Esophagus muscularis mucosa (tissue), 4 donors: ENCODE results near the gene IKZF4. TPM values are rescaled to one million over a fixed set of nuclear protein-coding genes. Genes with fewer than 3 reads are reported as not detected.
A peak's percentile ranks its signal among the peaks of the same experiment; 100 is the strongest.

ENCODE experiments used
- DNase-seq: peaks from one replicate; pipeline ENCODE4 v3.0.0-alpha.2; 2017; ENCODE audit errors: extremely low spot score
- H3K27ac ChIP-seq, 4 donors: fragments of 200-600 bp; sonication (generic); replicated peaks in 1 of 4; 1 replicate in 3 of 4; 2 replicates in 1 of 4; pipeline ENCODE4 v1.5.1; 2016 to 2019; ENCODE audit warnings: mild to moderate bottlenecking in 1 of 4
- H3K27me3 ChIP-seq, 4 donors: fragments of 200-600 bp; sonication (generic); one replicate each; pipeline versions ENCODE4 v1.5.1 to v1.6.0; 2016 to 2019
- H3K36me3 ChIP-seq, 4 donors: fragments of 200-600 bp; sonication (generic); one replicate each; pipeline ENCODE4 v1.5.1; 2016 to 2019
- H3K4me1 ChIP-seq, 4 donors: fragments of 200-600 bp; sonication (generic); one replicate each; pipeline ENCODE4 v1.5.1; 2016 to 2019
- H3K4me3 ChIP-seq, 4 donors: fragments of 200-600 bp; sonication (generic); 1 replicate in 2 of 4; 2 replicates in 2 of 4; pipeline ENCODE4 v1.5.1; 2016 to 2019; ENCODE audit warnings: mild to moderate bottlenecking in 4 of 4, moderate library complexity in 1 of 4
- H3K9me3 ChIP-seq, 4 donors: fragments of 200-600 bp; sonication (generic); 1 replicate in 3 of 4; 2 replicates in 1 of 4; pipeline ENCODE4 v1.5.1; 2016 to 2019
- EP300 ChIP-seq: sonication (generic); formaldehyde crosslinking; IDR thresholded peaks from one replicate; pipeline ENCODE4 v1.6.1; 2017; ENCODE audit warnings: antibody characterized with exemption
- POLR2A ChIP-seq: fragments of 450-650 bp; IDR thresholded peaks from one replicate; pipeline ENCODE4 v1.6.1; 2017; ENCODE audit warnings: antibody characterized with exemption, moderate library complexity, mild to moderate bottlenecking, low read depth
- POLR2AphosphoS5 ChIP-seq, 2 donors: sonication (generic); formaldehyde crosslinking; IDR thresholded peaks; one replicate each; pipeline ENCODE4 v1.6.1; 2017; ENCODE audit warnings: antibody characterized with exemption in 2 of 2
- WGBS: methylation state at CpG from one replicate; pipeline ENCODE4 v1.1.5; 2018; 5-methylcytosine and 5-hydroxymethylcytosine counted together
- intact Hi-C: fragments of 100-400 bp; cut with DNase I; formaldehyde crosslinking; loops from one replicate; pipeline ENCODE4 v1.15.1; 2023
- total RNA-seq, 4 donors: library from RNA; depleted of rRNA; stranded (reverse); fragments of >200 nt; gene quantifications; one replicate each; pipeline versions ENCODE4 v1.1.0 to v1.2.1, GENCODE V29; 2016
- TF ChIP-seq, protein P1 (sequence below), 3 experiments: fragments of 200-600 bp in 2 of 3; fragments of 450-650 bp in 1 of 3; sonication (generic) in 2 of 3; IDR thresholded peaks; one replicate each; pipeline ENCODE4 v1.5.1; 2017 to 2019; ENCODE audit warnings: antibody characterized with exemption in 3 of 3, mild to moderate bottlenecking in 2 of 3, moderate library complexity in 1 of 3

Gene IKZF4
- total RNA-seq, 4 donors from 2014 or later, result 6.2 to 20.4 (median 9.7) TPM

DNA sequence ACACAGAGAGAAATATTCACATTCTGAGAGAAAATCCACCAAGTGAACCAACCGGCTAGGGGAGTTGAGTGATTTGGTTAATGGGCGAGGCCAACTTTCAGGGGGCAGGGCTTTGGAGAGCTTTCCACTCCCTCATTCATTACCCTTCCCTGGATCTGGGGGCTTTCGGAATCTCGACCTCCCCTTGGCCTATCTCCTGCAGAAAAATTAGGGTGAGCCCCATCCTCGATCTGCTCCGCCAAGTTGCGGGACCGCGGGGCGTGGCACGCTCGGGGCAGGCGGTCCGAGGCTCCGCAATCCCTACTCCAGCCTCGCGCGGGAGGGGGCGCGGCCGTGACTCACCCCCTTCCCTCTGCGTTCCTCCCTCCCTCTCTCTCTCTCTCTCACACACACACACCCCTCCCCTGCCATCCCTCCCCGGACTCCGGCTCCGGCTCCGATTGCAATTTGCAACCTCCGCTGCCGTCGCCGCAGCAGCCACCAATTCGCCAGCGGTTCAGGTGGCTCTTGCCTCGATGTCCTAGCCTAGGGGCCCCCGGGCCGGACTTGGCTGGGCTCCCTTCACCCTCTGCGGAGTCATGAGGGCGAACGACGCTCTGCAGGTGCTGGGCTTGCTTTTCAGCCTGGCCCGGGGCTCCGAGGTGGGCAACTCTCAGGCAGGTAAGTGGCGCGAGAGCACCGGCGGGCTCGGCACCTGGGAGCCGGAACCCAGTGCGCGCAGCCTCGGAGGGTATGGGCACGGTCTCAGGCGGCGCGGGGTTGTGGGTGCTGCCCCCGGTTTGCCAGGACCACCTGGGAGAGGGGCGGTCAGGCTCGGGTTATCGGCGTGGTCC, 59.1 kb downstream of the IKZF4 start, which contains the start of gene ERBB3:
Gene ERBB3, plus strand, starts transcription at position 443 of the 833 bp plus-strand sequence. Its CDS starts 136 bp downstream, at position 579.
- Histone ChIP-seq H3K27me3 (peaks cover 0 to 32% (median 12%) of the 10 kb centered on the region in 4 donors), H3K9me3 (no peaks in the 10 kb centered on the region), H3K4me1 (peaks cover 7 to 23% (median 20%) of the 10 kb centered on the region in 4 donors), H3K27ac (peak within 1 kb of the TSS; percentile 68 to 78 (median 74)), H3K36me3 (no peaks in the 10 kb centered on the region), H3K4me3 (peak within 1 kb of the TSS; percentile 59 to 66 (median 60))
- WGBS, result under 1% methylated on average over 21 of the region's 59 CpGs
- TF ChIP-seq, protein P1, sequence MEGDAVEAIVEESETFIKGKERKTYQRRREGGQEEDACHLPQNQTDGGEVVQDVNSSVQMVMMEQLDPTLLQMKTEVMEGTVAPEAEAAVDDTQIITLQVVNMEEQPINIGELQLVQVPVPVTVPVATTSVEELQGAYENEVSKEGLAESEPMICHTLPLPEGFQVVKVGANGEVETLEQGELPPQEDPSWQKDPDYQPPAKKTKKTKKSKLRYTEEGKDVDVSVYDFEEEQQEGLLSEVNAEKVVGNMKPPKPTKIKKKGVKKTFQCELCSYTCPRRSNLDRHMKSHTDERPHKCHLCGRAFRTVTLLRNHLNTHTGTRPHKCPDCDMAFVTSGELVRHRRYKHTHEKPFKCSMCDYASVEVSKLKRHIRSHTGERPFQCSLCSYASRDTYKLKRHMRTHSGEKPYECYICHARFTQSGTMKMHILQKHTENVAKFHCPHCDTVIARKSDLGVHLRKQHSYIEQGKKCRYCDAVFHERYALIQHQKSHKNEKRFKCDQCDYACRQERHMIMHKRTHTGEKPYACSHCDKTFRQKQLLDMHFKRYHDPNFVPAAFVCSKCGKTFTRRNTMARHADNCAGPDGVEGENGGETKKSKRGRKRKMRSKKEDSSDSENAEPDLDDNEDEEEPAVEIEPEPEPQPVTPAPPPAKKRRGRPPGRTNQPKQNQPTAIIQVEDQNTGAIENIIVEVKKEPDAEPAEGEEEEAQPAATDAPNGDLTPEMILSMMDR (IDR thresholded peaks at IDR 0.05), result peak in 1 of 3 experiments; percentile 10
- TF ChIP-seq POLR2AphosphoS5 (IDR thresholded peaks at IDR 0.05) (peak; percentile 9 to 67), POLR2A (no peak)
- DNase-seq, result no peak
- intact Hi-C loops, result loop anchor here (2.0 kb wide), 1 partner anchor 23 kb away; no protein-coding TSS in a partner anchor

DNA sequence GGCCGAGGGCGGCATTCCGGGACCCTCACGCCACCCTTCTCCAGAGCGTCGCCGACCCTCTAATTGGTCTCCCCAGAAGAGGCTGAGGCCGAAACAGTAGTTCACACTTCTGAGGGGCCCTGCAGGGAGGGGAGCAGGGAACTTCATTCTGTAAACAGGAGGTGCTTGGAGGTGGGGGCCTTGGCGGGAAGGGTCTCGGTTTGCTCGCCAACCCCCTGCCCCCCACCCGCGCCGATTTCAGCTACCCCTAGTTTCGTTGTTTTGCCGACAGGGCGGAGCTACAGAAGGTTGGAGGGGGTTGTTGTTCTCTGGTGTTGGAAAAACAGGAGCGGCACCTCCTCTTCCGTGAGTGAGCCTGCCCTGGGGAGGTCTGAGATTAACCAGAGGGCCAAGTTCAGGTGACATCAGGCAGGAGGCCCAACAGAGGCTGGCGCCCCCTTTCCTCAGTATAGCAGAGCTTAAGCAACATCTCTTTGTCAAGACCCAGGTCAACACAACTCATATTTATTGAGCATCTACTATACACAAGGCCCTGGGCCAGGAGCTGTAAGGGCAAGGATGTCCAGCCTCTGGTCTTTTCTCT, 59.8 kb downstream of the IKZF4 start:
- DNase-seq, result no peak
- H3K9me3 ChIP-seq, result no peaks in the 10 kb centered on the region
- TF ChIP-seq EP300 (no peak), POLR2A (no peak), POLR2AphosphoS5 (IDR thresholded peaks at IDR 0.05) (no peak)
- TF ChIP-seq, protein P1 (IDR thresholded peaks at IDR 0.05), result no peak
- H3K4me3 ChIP-seq, result peak overlapping the region; percentile 59 to 66 (median 60)
- peak overlapping the region; percentile 65 to 78 (median 74) for H3K27ac ChIP-seq
- no peaks in the 10 kb centered on the region for H3K36me3 ChIP-seq
- intact Hi-C loops, result loop anchor here (2.0 kb wide), 1 partner anchor 22 kb away; no protein-coding TSS in a partner anchor
- peaks cover 7 to 23% (median 20%) of the 10 kb centered on the region in 4 donors for H3K4me1 ChIP-seq
- peaks cover 0 to 32% (median 12%) of the 10 kb centered on the region in 4 donors for H3K27me3 ChIP-seq
- 23% methylated on average over 6 of the region's 20 CpGs for WGBS

DNA sequence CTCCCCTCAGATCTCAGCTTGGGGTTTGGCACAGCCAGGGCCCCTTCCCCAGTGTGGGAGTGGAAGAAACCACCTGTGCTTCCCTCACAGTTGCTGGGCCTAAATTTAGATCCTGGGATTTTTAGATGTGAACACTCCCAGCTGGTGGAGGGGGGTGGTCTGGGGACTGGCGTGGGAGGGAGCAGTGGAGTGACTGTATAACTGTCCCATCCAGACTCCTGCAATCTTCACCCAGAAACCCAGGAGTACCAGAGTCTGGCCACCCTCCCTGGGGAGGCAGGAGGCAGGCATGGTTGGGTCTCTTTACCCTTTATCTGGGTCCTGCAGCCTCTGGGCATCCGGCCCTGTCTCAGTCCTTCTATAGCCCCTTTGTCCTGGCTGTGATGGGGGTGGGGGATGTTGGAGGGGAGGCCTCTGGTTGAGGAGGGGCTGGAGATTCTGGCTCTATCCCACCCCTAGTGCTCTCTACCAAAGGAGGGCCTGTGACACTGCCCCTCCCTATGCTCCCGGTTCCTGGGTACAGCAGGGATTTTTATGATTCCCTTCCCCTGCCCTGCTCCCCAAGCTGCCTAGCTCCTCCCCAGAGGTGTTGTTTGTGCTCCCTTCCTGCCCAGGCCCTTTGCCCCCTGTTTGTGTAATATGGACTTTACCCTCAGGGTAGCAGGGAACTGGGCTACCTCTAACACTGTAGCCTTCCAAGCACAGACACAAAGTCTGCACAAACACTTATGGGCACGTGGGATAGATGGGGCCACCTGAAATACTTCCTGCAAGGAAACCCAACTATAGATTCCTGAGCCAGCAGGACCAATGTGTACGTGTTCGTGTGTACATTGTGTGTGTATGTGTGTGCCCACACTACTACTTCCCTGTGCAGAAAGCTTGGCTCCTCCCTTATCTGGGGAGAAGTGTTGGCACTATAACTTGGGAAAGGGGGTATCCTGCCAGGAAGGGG, 60.8 kb downstream of the IKZF4 start:
- Histone ChIP-seq H3K4me3 (peak overlapping the region; percentile 59 to 66 (median 60)), H3K4me1 (peaks cover 7 to 23% (median 20%) of the 10 kb centered on the region in 4 donors), H3K27ac (peak overlapping the region; percentile 28 to 78 (median 70)), H3K9me3 (no peaks in the 10 kb centered on the region), H3K27me3 (peaks cover 0 to 32% (median 12%) of the 10 kb centered on the region in 4 donors), H3K36me3 (no peaks in the 10 kb centered on the region)
- intact Hi-C loops, result loop anchor here (2.0 kb wide), 1 partner anchor 21 kb away; no protein-coding TSS in a partner anchor
- 77% methylated on average over 3 of the region's 6 CpGs for WGBS
- DNase-seq, result no peak
- no peak for TF ChIP-seq POLR2AphosphoS5 (IDR thresholded peaks at IDR 0.05)

DNA sequence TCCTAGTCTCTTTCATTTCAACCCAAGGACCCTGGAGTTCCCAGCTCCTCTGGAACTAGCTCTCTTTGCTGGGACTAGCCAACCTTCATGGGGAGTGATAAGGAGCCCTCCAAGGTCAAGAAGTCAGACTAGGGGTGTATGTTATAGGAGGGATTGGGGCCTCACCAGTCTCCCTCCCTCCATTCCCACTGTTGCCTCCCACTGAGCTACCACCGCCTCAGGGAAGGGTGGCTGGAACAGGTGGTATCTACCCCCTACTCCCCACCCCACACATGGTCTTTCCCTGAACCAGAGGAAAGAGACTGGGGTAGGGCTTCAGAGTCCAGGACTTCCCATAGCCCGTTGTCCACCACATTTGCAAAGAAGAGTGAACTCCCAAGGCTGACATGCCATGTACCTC, 61.5 kb downstream of the IKZF4 start:
- intact Hi-C loops, result no loop called here

More for the DNA sequence above, 61.5 kb downstream of the IKZF4 start:
- Histone ChIP-seq H3K9me3 (no peaks in the 10 kb centered on the region), H3K4me3 (peak overlapping the region in 1 of 4 donors; percentile 66), H3K4me1 (peaks cover 7 to 23% (median 20%) of the 10 kb centered on the region in 4 donors), H3K27me3 (peaks cover 0 to 32% (median 12%) of the 10 kb centered on the region in 4 donors), H3K27ac (peak overlapping the region in 3 of 4 donors; percentile 5 to 51 (median 28)), H3K36me3 (no peaks in the 10 kb centered on the region)
- 65% methylated on average over 2 of the region's 2 CpGs for WGBS
- DNase-seq, result no peak
- TF ChIP-seq EP300 (no peak), POLR2AphosphoS5 (IDR thresholded peaks at IDR 0.05) (no peak), POLR2A (no peak)
- TF ChIP-seq, protein P1 (IDR thresholded peaks at IDR 0.05), result no peak
